Measurements from ENCODE around the gene NTRK2. TPM values are rescaled to one million over a fixed set of nuclear protein-coding genes. Genes with fewer than 3 reads are reported as not detected.

Gene NTRK2
- total and polyA plus RNA-seq, 12 donors, result 0.43 to 5.6 (median 2.1) TPM

- Histone ChIP-seq H3K36me3 (replicated peaks in 1 of 2) (no peaks in the 10 kb centered on the region), H3K4me1 (replicated peaks in 1 of 2) (no peaks in the 10 kb centered on the region), H3K4me3 (no peak overlapping the region), H3K27ac (no peak overlapping the region), H3K27me3 (no peaks in the 10 kb centered on the region), H3K9me3 (replicated peaks in 1 of 3) (no peaks in the 10 kb centered on the region)
- TF ChIP-seq CTCF (IDR thresholded peaks at IDR 0.05) (no peak), POLR2A (IDR thresholded peaks at IDR 0.05) (no peak)
- intact Hi-C loops (cut with DNase I), result no loop called here
- no peak for DNase-seq
- WGBS, 4 donors, result 83 to 89% (median 88%) methylated on average over 7 of the region's 7 CpGs
These were observed 192.8 kb downstream of the NTRK2 start for GRCh38 chr9:84862308-84862707.

- no peaks in the 10 kb centered on the region for H3K9me3 ChIP-seq (replicated peaks in 1 of 3)
- WGBS, 4 donors, result 17 to 22% (median 20%) methylated on average over 2 of the region's 2 CpGs
- intact Hi-C loops (cut with DNase I), result no loop called here
- DNase-seq, result no peak
- H3K36me3 ChIP-seq (replicated peaks in 1 of 2), result no peaks in the 10 kb centered on the region
- no peaks in the 10 kb centered on the region for H3K4me1 ChIP-seq (replicated peaks in 1 of 2)
- H3K27ac ChIP-seq, result no peak overlapping the region
- H3K27me3 ChIP-seq, result no peaks in the 10 kb centered on the region
- TF ChIP-seq CTCF (IDR thresholded peaks at IDR 0.05) (no peak), POLR2A (IDR thresholded peaks at IDR 0.05) (no peak)
- no peak overlapping the region for H3K4me3 ChIP-seq
These were observed 193.3 kb downstream of the NTRK2 start for GRCh38 chr9:84862810-84863287.

- Histone ChIP-seq H3K4me1 (replicated peaks in 1 of 2) (no peaks in the 10 kb centered on the region), H3K9me3 (replicated peaks in 1 of 3) (no peaks in the 10 kb centered on the region), H3K27ac (no peak overlapping the region), H3K27me3 (no peaks in the 10 kb centered on the region), H3K36me3 (replicated peaks in 1 of 2) (no peaks in the 10 kb centered on the region), H3K4me3 (no peak overlapping the region)
- 72 to 85% (median 83%) methylated on average over 4 of the region's 4 CpGs for WGBS, 4 donors
- intact Hi-C loops (cut with DNase I), result no loop called here
- no peak for DNase-seq
- TF ChIP-seq CTCF (IDR thresholded peaks at IDR 0.05), result no peak
- TF ChIP-seq POLR2A (IDR thresholded peaks at IDR 0.05), result no peak
These were observed 193.8 kb downstream of the NTRK2 start for GRCh38 chr9:84863372-84863771.

GRCh38 chr9:84866396-84867175 is 197.1 kb downstream of the NTRK2 start:
- no peaks in the 10 kb centered on the region for H3K36me3 ChIP-seq (replicated peaks in 1 of 2)
- no peak for DNase-seq
- no peaks in the 10 kb centered on the region for H3K4me1 ChIP-seq (replicated peaks in 1 of 2)
- no peak overlapping the region for H3K4me3 ChIP-seq
- intact Hi-C loops (cut with DNase I), result no loop called here
- no peaks in the 10 kb centered on the region for H3K27me3 ChIP-seq
- H3K27ac ChIP-seq, result no peak overlapping the region
- 67 to 76% (median 71%) methylated on average over 5 of the region's 5 CpGs for WGBS, 4 donors
- H3K9me3 ChIP-seq (replicated peaks in 1 of 3), result no peaks in the 10 kb centered on the region
- TF ChIP-seq POLR2A (IDR thresholded peaks at IDR 0.05) (no peak), CTCF (IDR thresholded peaks at IDR 0.05) (no peak)
